MCF 10A (cell line): ENCODE measurements around the gene ENTPD7. TPM values are rescaled to one million over a fixed set of nuclear protein-coding genes. Genes with fewer than 3 reads are reported as not detected.

Experiments used
- Bru-seq: library from RNA; stranded (reverse); fragments of 400-500 nt; gene quantifications from one replicate; lab custom pipeline; 2021; lab: Mats Ljungman, UMichigan
- BruChase-seq, 2 experiments: library from RNA; stranded (reverse); fragments of 400-500 nt; gene quantifications; one replicate each; lab custom pipeline; 2021; lab: Mats Ljungman, UMichigan
- BruUV-seq: library from RNA; stranded (reverse); fragments of 400-500 nt; replicated peaks from 2 replicates; lab custom pipeline; 2021; lab: Mats Ljungman, UMichigan
- CTCF ChIA-PET: fragments of 300-600 bp; sonication (Branson Sonifier 250); formaldehyde crosslinking; extraction: SDS; loops from one replicate; lab custom pipeline; 2021; ENCODE audit warnings: antibody characterized with exemption, inconsistent platforms; lab: Yijun Ruan, JAX
- POLR2A ChIA-PET: fragments of 300-600, 350-650 bp; sonication (Branson Sonifier 250); formaldehyde crosslinking; extraction: SDS; loops from one replicate; lab custom pipeline; 2020; ENCODE audit warnings: antibody characterized with exemption, inconsistent platforms; lab: Yijun Ruan, JAX
- DNase-seq: peaks from one replicate; pipeline ENCODE4 v3.0.0-alpha.2; 2018; ENCODE audit not compliant: unreplicated experiment
- H3K27ac Mint-ChIP-seq: one replicate; pipeline ENCODE4 v1.8.0; 2022; ENCODE audit warnings: mild to moderate bottlenecking, low read depth, mixed read lengths; ENCODE audit not compliant: unreplicated experiment
- H3K27me3 Mint-ChIP-seq: one replicate; pipeline ENCODE4 v1.8.0; 2022; ENCODE audit warnings: mixed read lengths; ENCODE audit not compliant: insufficient read depth, unreplicated experiment
- H3K36me3 Mint-ChIP-seq: one replicate; pipeline ENCODE4 v1.8.0; 2022; ENCODE audit warnings: mild to moderate bottlenecking, moderate library complexity, mixed read lengths; ENCODE audit not compliant: insufficient read depth, unreplicated experiment
- H3K4me1 Mint-ChIP-seq: one replicate; pipeline ENCODE4 v1.8.0; 2022; ENCODE audit warnings: mixed read lengths; ENCODE audit not compliant: insufficient read depth, unreplicated experiment
- H3K4me3 Mint-ChIP-seq: one replicate; pipeline ENCODE4 v1.8.0; 2022; ENCODE audit warnings: mild to moderate bottlenecking, moderate library complexity, mixed read lengths; ENCODE audit not compliant: unreplicated experiment
- H3K9me3 Mint-ChIP-seq: one replicate; pipeline ENCODE4 v1.8.0; 2022; ENCODE audit warnings: mixed read lengths; ENCODE audit not compliant: unreplicated experiment
- CTCF ChIP-seq: fragments of 200-600 bp; IDR thresholded peaks from one replicate; pipeline ENCODE4 v1.8.0; 2022; ENCODE audit warnings: antibody characterized with exemption, mild to moderate bottlenecking; ENCODE audit not compliant: unreplicated experiment
- intact Hi-C: fragments of 100-400 bp; cut with micrococcal nuclease; formaldehyde crosslinking; loops from 2 replicates; pipeline ENCODE4 v1.14.1; 2022
- long read RNA-seq: library from polyadenylated mRNA; stranded (forward); transcript quantifications from one replicate; pipeline ENCODE4 v2.0.0, GENCODE V29; 2022
- total RNA-seq: library from RNA; stranded (reverse); gene quantifications from 2 replicates; pipeline ENCODE4 v1.2.3, GENCODE V29; 2022

Gene ENTPD7
- total RNA-seq (18.3 and 29.0 TPM in 2 replicates), Bru-seq, nascent RNA (percentile 94 among the genes with signal in this experiment), BruChase-seq, experiment 1, labeled RNA remaining after a 6-hour chase (percentile 86 among the genes with signal in this experiment), BruChase-seq, experiment 2, labeled RNA remaining after a 2-hour chase (percentile 90 among the genes with signal in this experiment)
- long read RNA-seq, transcript ENTPD7-201 (13 exons, 3,550 nt): major isoform, 23 of 29 reads
- long read RNA-seq, partial matches to known transcripts: 2 of 29 reads
- long read RNA-seq, other reads (novel, unspliced or antisense): 4 of 29 reads

- peak; percentile 97 for DNase-seq
- H3K4me3 Mint-ChIP-seq: peak within 1 kb of the TSS; percentile 83
- peaks cover 59% of the 10 kb centered on the region for H3K4me1 Mint-ChIP-seq
- POLR2A ChIA-PET: interaction anchor here (0.5 to 8.4 kb wide), 27 partner anchors 8 to 1971 kb away, joined by 3 to 335 read pairs (median 5); partner anchors contain the start of genes COX15, CUTC, GOT1 and SLC25A28
- CTCF ChIA-PET: interaction anchor here (0.6 to 2.7 kb wide), 8 partner anchors 37 to 1376 kb away, joined by 3 to 8 read pairs (median 5); no protein-coding TSS in a partner anchor
- BruUV-seq: no TSS peak
- intact Hi-C loops: loop anchor here (2.0 to 5.0 kb wide), 2 partner anchors 38 to 73 kb away; partner anchors contain the start of genes COX15, CUTC and SLC25A28
- TF ChIP-seq CTCF: peak; percentile 27
- H3K27ac Mint-ChIP-seq: peak within 1 kb of the TSS; percentile 80
- no peaks in the 10 kb centered on the region for H3K27me3 Mint-ChIP-seq
- no peaks in the 10 kb centered on the region for H3K9me3 Mint-ChIP-seq
- H3K36me3 Mint-ChIP-seq: peaks cover 30% of the 10 kb centered on the region
Observed at GRCh38 chr10:99659031-99659867, at the start of gene ENTPD7. Gene ENTPD7 (plus strand): TSS chr10:99659509. CDS start chr10:99659957, 448 bp downstream.

- CTCF ChIA-PET: interaction anchor here (0.6 to 14.7 kb wide), 9 partner anchors 9 to 218 kb away, joined by 3 to 338 read pairs (median 4); partner anchors contain the start of gene GOT1
Observed at GRCh38 chr10:99610221-99610620, 49.1 kb upstream of the ENTPD7 start.

GRCh38 chr10:99611326-99611725, 48.0 kb upstream of the ENTPD7 start:
- no peak overlapping the region for H3K4me3 Mint-ChIP-seq
- no peak for DNase-seq
- H3K9me3 Mint-ChIP-seq: no peaks in the 10 kb centered on the region
- intact Hi-C loops: no loop called here
- no peak overlapping the region for H3K27ac Mint-ChIP-seq
- no peaks in the 10 kb centered on the region for H3K27me3 Mint-ChIP-seq
- H3K4me1 Mint-ChIP-seq: peaks cover 9% of the 10 kb centered on the region
- ChIA-PET CTCF (interaction anchor here (0.6 to 14.7 kb wide), 33 partner anchors 9 to 1229 kb away, joined by 3 to 338 read pairs (median 5); partner anchors contain the start of gene GOT1), POLR2A (interaction anchor here (1.3 to 15.3 kb wide), 4 partner anchors 9 to 179 kb away, joined by 3 to 283 read pairs (median 8); partner anchors contain the start of genes GOT1 and SLC25A28)
- TF ChIP-seq CTCF: no peak
- peaks cover 37% of the 10 kb centered on the region for H3K36me3 Mint-ChIP-seq
- no TSS peak for BruUV-seq

More at GRCh38 chr10:99610221-99610620, 49.1 kb upstream of the ENTPD7 start:
- no TSS peak for BruUV-seq
- no peak for TF ChIP-seq CTCF
- Mint-ChIP-seq H3K4me1 (peaks cover 4% of the 10 kb centered on the region), H3K27me3 (no peaks in the 10 kb centered on the region), H3K36me3 (peaks cover 31% of the 10 kb centered on the region), H3K9me3 (no peaks in the 10 kb centered on the region), H3K27ac (no peak overlapping the region), H3K4me3 (no peak overlapping the region)
- POLR2A ChIA-PET: interaction anchor here (1.6 to 15.3 kb wide), 2 partner anchors 10 to 177 kb away, joined by 7 to 283 read pairs; partner anchors contain the start of genes GOT1 and SLC25A28
- intact Hi-C loops: no loop called here
- DNase-seq: no peak
